HUES64 (cell line): ENCODE measurements around the gene KDM4B.

Experiments used
- H3K27ac ChIP-seq: 2 replicates; pipeline ENCODE4 v1.7.0; 2013; ENCODE audit warnings: low read depth, low read length, inconsistent platforms
- H3K27me3 ChIP-seq: 2 replicates; pipeline ENCODE4 v1.6.1; 2013; ENCODE audit warnings: mild to moderate bottlenecking, low read length; ENCODE audit not compliant: insufficient read depth
- H3K36me3 ChIP-seq: 2 replicates; pipeline ENCODE4 v1.6.1; 2013; ENCODE audit warnings: mild to moderate bottlenecking, low read length; ENCODE audit not compliant: insufficient read depth
- H3K4me1 ChIP-seq: 2 replicates; pipeline ENCODE4 v1.6.1; 2013; ENCODE audit warnings: mild to moderate bottlenecking, low read length, moderate library complexity; ENCODE audit not compliant: insufficient read depth
- H3K4me3 ChIP-seq: 2 replicates; pipeline ENCODE4 v1.5.1; 2013; ENCODE audit warnings: mild to moderate bottlenecking, low read length, moderate library complexity
- H3K9ac ChIP-seq: 2 replicates; pipeline ENCODE4 v1.6.1; 2013; ENCODE audit warnings: mild to moderate bottlenecking, low read depth, low read length
- H3K9me3 ChIP-seq: 2 replicates; pipeline ENCODE4 v1.6.1; 2013; ENCODE audit warnings: low read depth, low read length; ENCODE audit not compliant: insufficient read depth
- WGBS: fragments of 150-250, 120-280 bp; methylation state at CpG from one replicate; pipeline ENCODE4 v1.1.7; 2013; ENCODE audit warnings: missing lambda C conversion rate; 5-methylcytosine and 5-hydroxymethylcytosine counted together

The KDM4B gene

GRCh38 chr19:5136073-5136855 is 167.4 kb downstream of the KDM4B start:
- WGBS: 93% methylated on average over 25 of the region's 25 CpGs
- no peaks in the 10 kb centered on the region for H3K9me3 ChIP-seq
- peaks cover 11% of the 10 kb centered on the region; the same call in 1 of the 2 replicates for H3K4me1 ChIP-seq
- H3K27me3 ChIP-seq: no peaks in the 10 kb centered on the region
- H3K4me3 ChIP-seq: no peak overlapping the region
- H3K36me3 ChIP-seq: peaks cover 60% of the 10 kb centered on the region
- H3K27ac ChIP-seq: no peak overlapping the region
- no peak overlapping the region for H3K9ac ChIP-seq

GRCh38 chr19:5137114-5137513 is 168.2 kb downstream of the KDM4B start:
- Histone ChIP-seq H3K4me3 (no peak overlapping the region), H3K4me1 (peaks cover 5% of the 10 kb centered on the region; the same call in 1 of the 2 replicates), H3K27ac (no peak overlapping the region), H3K36me3 (peaks cover 63% of the 10 kb centered on the region), H3K9me3 (no peaks in the 10 kb centered on the region), H3K9ac (no peak overlapping the region), H3K27me3 (no peaks in the 10 kb centered on the region)
- 94% methylated on average over 22 of the region's 22 CpGs for WGBS

DNA sequence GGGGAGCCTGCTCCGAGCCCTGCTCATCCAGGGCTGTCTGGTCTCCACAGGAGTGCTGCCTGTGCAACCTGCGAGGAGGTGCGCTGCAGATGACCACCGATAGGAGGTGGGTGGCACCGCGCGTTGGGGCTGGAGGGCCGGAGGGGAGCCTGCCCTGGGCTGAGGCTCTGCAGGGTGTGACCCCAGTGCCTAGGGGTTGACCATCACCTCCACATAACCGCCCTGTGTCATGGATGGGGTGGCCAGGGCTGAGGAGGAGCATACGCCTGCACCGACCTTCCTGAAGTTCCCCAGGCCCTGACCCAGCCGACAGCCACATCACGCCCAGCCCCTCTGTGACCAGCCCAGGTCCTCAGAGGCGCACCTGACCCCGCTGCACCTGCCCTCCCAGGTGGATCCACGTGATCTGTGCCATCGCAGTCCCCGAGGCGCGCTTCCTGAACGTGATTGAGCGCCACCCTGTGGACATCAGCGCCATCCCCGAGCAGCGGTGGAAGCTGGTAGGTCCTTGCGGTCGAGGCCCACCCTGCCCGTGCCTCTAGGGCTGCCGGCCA is 168.7 kb downstream of the KDM4B start:
- Histone ChIP-seq H3K27me3 (no peaks in the 10 kb centered on the region), H3K9me3 (no peaks in the 10 kb centered on the region), H3K27ac (no peak overlapping the region), H3K4me1 (peaks cover under 1% of the 10 kb centered on the region; the same call in 1 of the 2 replicates), H3K4me3 (no peak overlapping the region), H3K9ac (no peak overlapping the region), H3K36me3 (peaks cover 66% of the 10 kb centered on the region)
- whole genome bisulfite sequencing: 69% methylated on average over 29 of the region's 29 CpGs

DNA sequence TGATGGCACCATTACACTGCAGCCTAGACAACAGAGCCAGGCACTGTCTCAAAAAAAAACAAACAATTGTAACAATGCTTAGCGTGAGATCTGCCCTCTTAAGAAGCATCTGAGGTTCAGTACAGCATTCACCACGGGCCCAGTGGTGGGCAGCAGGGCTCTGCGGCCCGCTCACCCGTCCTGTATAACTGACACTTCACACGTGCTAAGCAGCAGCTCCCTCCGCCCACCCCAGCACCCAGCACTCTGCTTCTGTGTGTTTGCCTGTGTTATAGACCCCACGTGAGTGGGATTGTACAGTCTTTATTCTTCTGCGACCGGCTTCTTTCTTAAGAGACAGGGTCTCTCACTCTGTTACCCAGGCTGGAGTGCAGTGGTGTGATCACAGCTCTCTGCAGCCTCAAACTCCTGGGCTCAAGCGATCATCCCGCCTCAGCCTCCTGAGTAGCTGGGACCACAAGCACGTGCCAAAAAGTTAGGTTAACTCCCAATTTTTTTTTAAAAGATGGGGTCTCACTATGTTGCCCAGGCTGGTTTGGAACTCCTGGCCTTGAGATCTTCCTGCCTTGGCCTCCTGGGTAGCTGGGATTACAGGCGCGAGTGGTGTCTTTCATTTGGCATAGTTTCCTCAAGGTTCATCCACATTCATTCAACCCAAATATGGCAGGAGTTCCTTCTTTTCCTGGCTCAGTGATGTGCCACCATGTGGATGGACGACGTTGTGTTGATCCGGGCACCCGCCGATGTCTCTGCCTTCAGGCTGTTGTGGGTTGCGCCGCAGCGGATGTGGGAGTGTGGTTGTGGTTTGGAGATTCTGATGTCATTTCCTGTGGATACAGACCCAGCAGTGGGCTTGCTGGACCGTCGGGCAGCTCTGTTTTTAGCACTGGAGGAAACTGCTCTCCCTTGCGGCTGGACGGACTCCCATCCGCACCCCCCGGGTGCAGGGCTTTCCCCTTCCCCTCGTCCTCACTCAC is 170.0 kb downstream of the KDM4B start:
- H3K9me3 ChIP-seq: no peaks in the 10 kb centered on the region
- WGBS: 95% methylated on average over 30 of the region's 30 CpGs
- no peak overlapping the region for H3K4me3 ChIP-seq
- no peak overlapping the region for H3K9ac ChIP-seq
- H3K36me3 ChIP-seq: peaks cover 66% of the 10 kb centered on the region
- H3K27me3 ChIP-seq: no peaks in the 10 kb centered on the region
- H3K4me1 ChIP-seq: no peaks in the 10 kb centered on the region
- no peak overlapping the region for H3K27ac ChIP-seq

DNA sequence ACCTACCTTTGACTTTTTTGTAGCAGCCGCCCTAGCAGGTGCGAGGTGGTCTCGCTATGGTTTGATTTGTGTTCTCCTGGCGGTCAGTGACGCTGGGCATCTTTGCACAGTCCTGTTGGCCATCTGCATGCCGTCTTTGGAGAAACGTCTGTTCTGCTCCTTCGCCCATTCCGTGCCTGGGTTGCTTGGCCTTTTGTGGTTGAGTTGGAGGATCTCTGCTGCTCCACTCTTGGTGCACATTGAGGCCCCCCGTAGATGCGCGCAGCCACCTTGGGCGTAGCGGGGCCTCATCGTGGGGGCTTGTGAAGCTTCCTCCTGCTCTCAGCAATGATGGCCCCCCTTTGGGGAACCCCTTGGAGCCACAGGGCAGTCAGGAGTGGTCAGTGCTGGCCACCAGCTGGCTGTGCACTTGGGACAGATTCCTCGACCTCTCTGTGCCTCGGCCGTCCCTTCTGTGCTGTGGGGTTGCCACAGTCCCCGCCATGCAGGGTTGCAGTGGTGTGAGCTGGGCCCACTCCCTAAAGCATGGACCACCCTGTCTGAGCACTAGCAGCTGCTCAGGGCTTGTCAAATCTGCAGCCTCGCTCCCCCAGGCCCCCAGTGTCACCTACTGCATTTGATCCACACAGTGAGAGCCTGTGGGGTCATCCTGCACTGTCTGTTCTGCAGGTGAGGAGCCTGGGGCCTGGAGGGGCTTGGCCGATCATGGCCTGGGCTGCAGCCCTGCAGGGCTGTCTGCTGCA is 170.8 kb downstream of the KDM4B start:
- Histone ChIP-seq H3K9ac (no peak overlapping the region), H3K4me3 (no peak overlapping the region), H3K4me1 (no peaks in the 10 kb centered on the region), H3K27ac (no peak overlapping the region), H3K36me3 (peaks cover 62% of the 10 kb centered on the region), H3K9me3 (no peaks in the 10 kb centered on the region), H3K27me3 (no peaks in the 10 kb centered on the region)
- 96% methylated on average over 21 of the region's 21 CpGs for WGBS

DNA sequence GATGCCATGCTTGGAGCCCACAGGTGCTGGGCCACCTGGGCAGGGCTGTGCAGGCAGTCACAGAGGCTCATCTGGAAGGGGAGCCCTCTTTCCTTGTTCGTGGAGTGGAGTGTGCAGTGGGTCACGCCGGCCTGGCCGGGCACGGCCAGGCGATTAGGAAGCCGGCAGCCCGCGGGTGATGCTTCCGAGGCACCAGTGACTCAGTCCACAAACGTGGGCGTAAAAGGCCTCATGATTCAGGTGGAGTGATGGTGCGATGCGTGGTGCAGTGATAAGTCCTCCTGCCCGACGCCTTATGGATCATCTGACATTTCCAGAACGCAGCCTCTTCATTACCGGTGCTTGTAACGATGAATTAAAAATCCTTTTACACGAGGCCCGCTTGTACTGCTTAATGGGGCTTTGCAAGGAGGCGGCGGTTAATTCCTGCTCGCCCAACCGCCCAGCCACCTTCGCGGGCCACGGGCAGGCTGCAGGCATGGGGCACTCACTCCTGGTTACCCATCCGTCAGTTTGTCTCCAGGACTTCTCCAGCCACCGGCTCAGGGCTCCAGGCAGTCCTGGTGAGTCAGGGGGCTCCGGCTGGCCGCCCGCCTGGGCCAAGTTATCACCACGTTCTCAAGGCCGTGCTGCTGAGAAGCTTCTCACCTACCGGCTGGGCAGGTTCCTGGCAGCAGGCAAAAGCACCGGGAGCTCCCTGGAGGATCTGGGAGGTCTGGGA is 172.4 kb downstream of the KDM4B start:
- Histone ChIP-seq H3K9ac (no peak overlapping the region), H3K36me3 (peaks cover 61% of the 10 kb centered on the region)

GRCh38 chr19:5141850-5142724 is 173.2 kb downstream of the KDM4B start:
- Histone ChIP-seq H3K9ac (no peak overlapping the region), H3K27me3 (no peaks in the 10 kb centered on the region), H3K4me3 (no peak overlapping the region), H3K4me1 (no peaks in the 10 kb centered on the region), H3K36me3 (peaks cover 63% of the 10 kb centered on the region), H3K27ac (no peak overlapping the region), H3K9me3 (no peaks in the 10 kb centered on the region)
- 95% methylated on average over 36 of the region's 36 CpGs for WGBS

More for the DNA sequence above, 172.4 kb downstream of the KDM4B start:
- Histone ChIP-seq H3K27ac (no peak overlapping the region), H3K9me3 (no peaks in the 10 kb centered on the region), H3K27me3 (no peaks in the 10 kb centered on the region), H3K4me3 (no peak overlapping the region), H3K4me1 (no peaks in the 10 kb centered on the region)
- WGBS: 95% methylated on average over 37 of the region's 37 CpGs

GRCh38 chr19:5142725-5143097 is 173.8 kb downstream of the KDM4B start:
- H3K27ac ChIP-seq: no peak overlapping the region
- 97% methylated on average over 22 of the region's 22 CpGs for WGBS
- no peaks in the 10 kb centered on the region for H3K27me3 ChIP-seq
- H3K9me3 ChIP-seq: no peaks in the 10 kb centered on the region
- H3K36me3 ChIP-seq: peaks cover 57% of the 10 kb centered on the region
- H3K9ac ChIP-seq: no peak overlapping the region
- no peak overlapping the region for H3K4me3 ChIP-seq
- no peaks in the 10 kb centered on the region for H3K4me1 ChIP-seq

DNA sequence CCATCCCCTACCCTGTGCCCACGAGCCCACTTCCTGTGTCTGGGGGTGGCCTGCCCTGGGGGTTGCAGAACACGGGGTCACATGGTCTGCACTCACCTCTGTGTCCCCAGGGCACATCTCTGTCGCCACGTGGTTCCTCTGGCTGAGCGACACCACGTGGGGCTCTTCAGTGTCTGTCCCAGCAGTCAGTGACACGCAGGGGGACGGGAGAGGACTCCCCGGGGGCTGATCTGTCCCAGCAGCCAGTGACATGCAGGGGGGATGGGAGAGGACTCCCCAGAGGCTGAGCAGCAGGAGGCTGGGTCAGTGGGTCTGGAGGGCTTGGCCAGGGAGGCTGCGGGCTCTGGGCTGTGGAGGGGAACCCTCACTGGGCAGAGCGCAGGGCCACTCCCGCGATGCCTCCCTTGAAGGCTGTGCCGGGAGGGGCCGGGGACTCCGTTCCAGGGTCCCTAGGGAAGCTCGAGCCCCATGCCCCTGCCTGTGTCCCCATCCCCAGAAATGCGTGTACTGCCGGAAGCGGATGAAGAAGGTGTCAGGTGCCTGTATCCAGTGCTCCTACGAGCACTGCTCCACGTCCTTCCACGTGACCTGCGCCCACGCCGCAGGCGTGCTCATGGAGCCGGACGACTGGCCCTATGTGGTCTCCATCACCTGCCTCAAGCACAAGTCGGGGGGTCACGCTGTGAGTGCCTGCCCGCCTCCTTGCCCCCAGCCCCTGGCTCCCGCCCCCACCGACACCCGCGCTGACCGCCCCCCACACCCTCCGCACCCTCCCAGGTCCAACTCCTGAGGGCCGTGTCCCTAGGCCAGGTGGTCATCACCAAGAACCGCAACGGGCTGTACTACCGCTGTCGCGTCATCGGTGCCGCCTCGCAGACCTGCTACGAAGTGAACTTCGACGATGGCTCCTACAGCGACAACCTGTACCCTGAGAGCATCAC is 174.8 kb downstream of the KDM4B start:
- Histone ChIP-seq H3K36me3 (peaks cover 49% of the 10 kb centered on the region), H3K4me3 (no peak overlapping the region)
- 95% methylated on average over 51 of the region's 51 CpGs for WGBS

More for the DNA sequence above, 174.8 kb downstream of the KDM4B start:
- Histone ChIP-seq H3K4me1 (no peaks in the 10 kb centered on the region), H3K9ac (no peak overlapping the region), H3K27me3 (no peaks in the 10 kb centered on the region), H3K27ac (no peak overlapping the region), H3K9me3 (no peaks in the 10 kb centered on the region)
